ENCODE data around the gene SHISA2. TPM values are rescaled to one million over a fixed set of nuclear protein-coding genes. Genes with fewer than 3 reads are reported as not detected.

Gene SHISA2
- total RNA-seq, 1 donor = not detected

DNA sequence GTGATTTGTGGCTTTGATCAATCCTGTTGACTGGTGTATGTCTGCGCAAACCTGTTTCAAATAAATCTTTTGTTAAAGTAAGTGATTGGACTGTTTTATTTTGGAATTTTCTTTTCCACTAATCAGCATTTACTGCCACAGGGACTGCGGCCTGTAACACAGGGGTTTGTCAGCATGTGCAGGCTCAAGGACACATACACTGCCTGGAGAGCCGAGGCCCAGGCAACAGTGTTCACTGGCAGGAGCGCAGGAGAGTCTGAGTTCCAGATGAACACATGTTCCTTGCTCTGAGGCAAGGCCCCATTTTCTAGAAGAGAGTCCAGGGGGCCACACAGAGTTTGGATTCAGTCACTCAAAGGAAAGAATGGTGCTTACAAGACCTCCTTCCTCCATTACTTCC is 26.0 kb downstream of the SHISA2 start:
- TF ChIP-seq, protein P1, sequence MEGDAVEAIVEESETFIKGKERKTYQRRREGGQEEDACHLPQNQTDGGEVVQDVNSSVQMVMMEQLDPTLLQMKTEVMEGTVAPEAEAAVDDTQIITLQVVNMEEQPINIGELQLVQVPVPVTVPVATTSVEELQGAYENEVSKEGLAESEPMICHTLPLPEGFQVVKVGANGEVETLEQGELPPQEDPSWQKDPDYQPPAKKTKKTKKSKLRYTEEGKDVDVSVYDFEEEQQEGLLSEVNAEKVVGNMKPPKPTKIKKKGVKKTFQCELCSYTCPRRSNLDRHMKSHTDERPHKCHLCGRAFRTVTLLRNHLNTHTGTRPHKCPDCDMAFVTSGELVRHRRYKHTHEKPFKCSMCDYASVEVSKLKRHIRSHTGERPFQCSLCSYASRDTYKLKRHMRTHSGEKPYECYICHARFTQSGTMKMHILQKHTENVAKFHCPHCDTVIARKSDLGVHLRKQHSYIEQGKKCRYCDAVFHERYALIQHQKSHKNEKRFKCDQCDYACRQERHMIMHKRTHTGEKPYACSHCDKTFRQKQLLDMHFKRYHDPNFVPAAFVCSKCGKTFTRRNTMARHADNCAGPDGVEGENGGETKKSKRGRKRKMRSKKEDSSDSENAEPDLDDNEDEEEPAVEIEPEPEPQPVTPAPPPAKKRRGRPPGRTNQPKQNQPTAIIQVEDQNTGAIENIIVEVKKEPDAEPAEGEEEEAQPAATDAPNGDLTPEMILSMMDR (IDR thresholded peaks at IDR 0.05; ENCODE audit: insufficient read depth, low read depth, low read length) = no peak
- DNase-seq (ENCODE audit: low read depth) = no peak
- no peak overlapping the region for H3K4me3 ChIP-seq (ENCODE audit: low read depth, low read length)

DNA sequence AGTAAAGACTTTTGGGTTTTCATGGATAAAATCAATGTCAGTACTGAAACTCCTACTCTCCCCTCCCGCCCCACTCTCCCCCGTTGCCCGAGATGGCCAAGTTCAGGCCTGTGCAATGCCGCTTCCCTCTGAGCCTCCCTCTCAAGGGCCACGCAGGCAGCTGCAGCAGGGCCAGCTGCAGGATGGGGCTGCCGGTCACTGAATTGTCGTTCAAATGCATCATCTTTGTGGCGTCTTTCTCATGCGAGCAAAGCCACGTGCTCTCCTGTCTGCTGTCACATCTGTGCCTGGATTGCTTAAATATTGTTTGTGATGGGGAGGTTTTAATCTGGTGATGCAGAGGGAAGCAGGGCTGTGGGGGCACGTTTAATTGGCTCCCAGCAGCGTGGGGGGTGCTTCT is 26.6 kb downstream of the SHISA2 start:
- DNase-seq (ENCODE audit: low read depth) = no peak
- TF ChIP-seq, protein P1 (IDR thresholded peaks at IDR 0.05; ENCODE audit: insufficient read depth, low read depth, low read length) = no peak
- H3K4me3 ChIP-seq (ENCODE audit: low read depth, low read length) = no peak overlapping the region

DNA sequence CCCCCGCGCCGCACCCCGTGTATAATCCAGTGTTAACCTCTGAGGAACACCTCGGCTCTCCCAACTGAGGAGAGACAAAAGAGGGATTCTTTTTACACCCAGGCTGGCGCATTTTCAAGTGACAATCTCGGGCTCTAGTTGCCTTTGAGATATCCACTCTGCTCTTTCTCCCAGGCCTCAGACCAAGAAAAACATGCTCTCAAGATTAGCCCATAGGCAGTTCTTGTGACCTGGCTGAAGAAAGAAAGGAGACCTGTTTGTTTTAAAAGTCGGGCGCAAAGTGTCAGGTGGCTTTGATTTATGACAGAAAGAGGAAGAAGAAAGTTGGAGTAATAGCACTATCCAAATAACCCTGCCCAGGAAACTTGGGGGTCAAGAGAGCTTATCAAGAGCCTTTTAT is 27.3 kb downstream of the SHISA2 start:
- TF ChIP-seq, protein P1 (IDR thresholded peaks at IDR 0.05; ENCODE audit: insufficient read depth, low read depth, low read length) = no peak
- DNase-seq (ENCODE audit: low read depth) = no peak
- no peak overlapping the region for H3K4me3 ChIP-seq (ENCODE audit: low read depth, low read length)

DNA sequence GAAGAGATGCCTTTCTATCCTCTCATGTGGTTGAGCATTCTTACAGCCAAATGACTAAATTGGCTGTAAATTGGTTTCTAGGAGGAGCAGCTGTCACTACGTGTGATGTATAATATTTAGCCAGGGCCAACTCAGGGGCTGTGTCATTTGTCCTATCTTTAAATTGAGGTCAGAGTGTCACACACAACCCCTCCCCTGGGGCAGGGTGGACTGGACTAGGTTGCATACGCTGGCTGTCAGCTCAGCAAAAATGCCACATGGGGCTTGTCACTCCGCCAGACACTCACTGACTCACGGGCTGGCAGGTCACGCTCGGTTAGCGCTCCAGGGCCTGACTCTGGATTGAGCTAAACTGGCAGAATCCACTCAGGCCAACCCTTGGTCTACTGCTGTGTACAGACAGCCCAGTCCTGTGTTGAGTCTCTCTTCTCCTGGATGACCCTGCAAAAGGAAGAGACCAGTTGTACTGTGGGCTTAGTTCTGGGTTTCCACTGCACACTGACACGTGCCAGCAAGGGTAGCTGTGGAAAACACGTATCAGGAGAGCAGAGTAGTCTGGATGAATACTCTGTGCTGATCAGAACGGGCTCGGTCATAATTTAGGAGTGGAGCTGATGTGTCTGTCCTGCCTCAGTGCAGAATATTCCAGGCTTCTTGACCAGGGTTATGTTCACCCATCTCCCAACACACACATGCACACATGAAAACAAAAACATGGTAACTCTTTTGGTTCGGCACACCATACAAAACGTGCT is 29.1 kb downstream of the SHISA2 start:
- no peak for DNase-seq (ENCODE audit: low read depth)
- H3K4me3 ChIP-seq (ENCODE audit: low read depth, low read length) = no peak overlapping the region
- TF ChIP-seq, protein P1 (IDR thresholded peaks at IDR 0.05; ENCODE audit: insufficient read depth, low read depth, low read length) = no peak

DNA sequence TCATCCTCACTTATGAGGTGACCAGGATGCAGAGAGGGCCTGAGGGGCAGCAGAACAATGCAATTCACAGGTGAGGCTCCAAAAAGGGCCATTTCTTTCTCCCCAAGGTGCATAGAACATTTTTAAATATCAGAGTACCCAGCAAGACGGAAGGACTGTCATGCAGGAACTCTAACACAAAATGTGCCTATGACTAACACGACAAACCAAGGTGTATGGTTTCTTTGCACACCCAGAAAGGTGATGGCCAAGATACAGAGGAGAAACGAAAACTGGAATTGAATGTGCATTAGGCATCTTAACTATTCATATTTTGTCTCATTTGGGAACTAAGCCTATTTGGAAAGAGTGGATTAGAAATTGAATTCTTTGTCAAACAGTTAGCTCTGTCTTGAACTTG is 29.9 kb downstream of the SHISA2 start:
- TF ChIP-seq, protein P1 (IDR thresholded peaks at IDR 0.05; ENCODE audit: insufficient read depth, low read depth, low read length) = no peak
- no peak overlapping the region for H3K4me3 ChIP-seq (ENCODE audit: low read depth, low read length)
- DNase-seq (ENCODE audit: low read depth) = no peak

DNA sequence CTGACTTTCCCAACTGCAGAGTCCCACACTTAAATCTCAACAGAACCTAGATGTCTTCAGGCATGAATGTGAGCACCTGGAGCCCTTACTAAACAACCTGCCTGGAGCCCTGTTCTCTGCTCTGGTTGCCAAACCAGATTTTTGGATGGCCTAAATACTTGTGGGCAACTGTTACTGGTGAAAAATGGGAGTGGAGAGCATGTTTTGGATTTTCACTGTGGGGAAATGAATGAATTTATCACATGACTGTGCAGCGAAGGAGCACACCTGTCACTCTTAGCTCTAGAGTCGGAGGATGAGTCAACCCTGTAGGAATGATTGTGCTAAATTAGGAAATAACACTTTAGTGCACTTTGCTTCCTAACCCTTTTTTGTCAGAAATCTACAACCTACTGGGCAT is 30.3 kb downstream of the SHISA2 start:
- TF ChIP-seq, protein P1 (IDR thresholded peaks at IDR 0.05; ENCODE audit: insufficient read depth, low read depth, low read length) = no peak
- DNase-seq (ENCODE audit: low read depth) = no peak
- H3K4me3 ChIP-seq (ENCODE audit: low read depth, low read length) = no peak overlapping the region

DNA sequence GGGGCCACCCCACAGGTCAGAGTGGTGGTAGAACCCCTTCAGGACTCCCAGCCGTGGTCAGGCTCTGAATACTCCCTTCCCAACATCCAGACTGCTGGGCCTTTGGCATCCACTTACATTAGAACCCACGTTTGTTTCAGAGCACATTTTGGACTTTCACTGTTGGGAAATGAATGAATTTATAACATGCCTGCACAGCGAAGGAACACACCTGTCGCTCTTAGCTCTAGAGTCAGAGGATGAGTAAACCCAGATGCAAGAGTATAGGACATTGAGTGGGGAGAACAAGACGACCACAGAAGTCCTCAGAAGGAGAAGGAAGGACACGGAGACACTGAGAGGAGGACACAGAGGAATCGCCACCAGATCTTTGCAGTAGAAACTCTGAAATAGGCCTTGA is 30.9 kb downstream of the SHISA2 start:
- TF ChIP-seq, protein P1 (IDR thresholded peaks at IDR 0.05; ENCODE audit: insufficient read depth, low read depth, low read length) = no peak
- H3K4me3 ChIP-seq (ENCODE audit: low read depth, low read length) = no peak overlapping the region
- DNase-seq (ENCODE audit: low read depth) = no peak

Measured in fibroblast of villous mesenchyme (primary cell).